ENCODE measurements around the gene PI16. TPM values are rescaled to one million over a fixed set of nuclear protein-coding genes. Genes with fewer than 3 reads are reported as not detected.
A peak's percentile ranks its signal among the peaks of the same experiment; 100 is the strongest.

PI16 gene
- total RNA-seq, 1 experiment from 2014 or later, result 0.07 TPM

DNA sequence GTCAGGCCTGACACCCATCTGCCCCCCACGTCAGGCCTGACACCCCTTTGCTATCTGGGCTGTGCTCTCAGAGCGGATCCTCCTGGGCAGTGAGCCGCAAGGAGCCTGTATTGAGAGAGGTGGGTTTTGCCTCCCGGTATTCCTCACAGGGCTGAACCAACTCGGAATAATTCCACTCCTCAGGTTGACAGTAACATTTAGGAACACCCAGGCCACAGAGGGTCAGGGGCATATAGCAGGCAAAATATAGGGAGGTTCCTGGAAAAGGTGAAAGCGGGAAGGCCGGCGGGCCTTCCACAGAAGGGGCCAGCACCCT is 44.1 kb downstream of the PI16 start:
- no peak overlapping the region for H3K27ac ChIP-seq (ENCODE audit: low read length)
- H3K4me1 ChIP-seq (ENCODE audit: low read length), result peaks cover 6% of the 10 kb centered on the region
- no peaks in the 10 kb centered on the region for H3K27me3 ChIP-seq (ENCODE audit: low read length)
- no peak for DNase-seq
- no peaks in the 10 kb centered on the region for H4K20me1 ChIP-seq (ENCODE audit: insufficient read depth, low read depth, low read length)
- H3K9me3 ChIP-seq (ENCODE audit: low read length), result no peaks in the 10 kb centered on the region
- no peaks in the 10 kb centered on the region for H3K9me2 ChIP-seq (replicated peaks; ENCODE audit: insufficient read depth, low read length)
- no peak overlapping the region for H3K4me2 ChIP-seq (ENCODE audit: low read depth, low read length, poor library complexity, severe bottlenecking)
- H3K36me3 ChIP-seq (ENCODE audit: insufficient read depth, low read length), result no peaks in the 10 kb centered on the region
- no peak overlapping the region for H2AFZ ChIP-seq (ENCODE audit: low read length)
- H3K4me3 ChIP-seq (ENCODE audit: low read length), result no peak overlapping the region
- H3K79me2 ChIP-seq (ENCODE audit: low read length), result no peaks in the 10 kb centered on the region
- H3K9ac ChIP-seq (ENCODE audit: low read length), result no peak overlapping the region

DNA sequence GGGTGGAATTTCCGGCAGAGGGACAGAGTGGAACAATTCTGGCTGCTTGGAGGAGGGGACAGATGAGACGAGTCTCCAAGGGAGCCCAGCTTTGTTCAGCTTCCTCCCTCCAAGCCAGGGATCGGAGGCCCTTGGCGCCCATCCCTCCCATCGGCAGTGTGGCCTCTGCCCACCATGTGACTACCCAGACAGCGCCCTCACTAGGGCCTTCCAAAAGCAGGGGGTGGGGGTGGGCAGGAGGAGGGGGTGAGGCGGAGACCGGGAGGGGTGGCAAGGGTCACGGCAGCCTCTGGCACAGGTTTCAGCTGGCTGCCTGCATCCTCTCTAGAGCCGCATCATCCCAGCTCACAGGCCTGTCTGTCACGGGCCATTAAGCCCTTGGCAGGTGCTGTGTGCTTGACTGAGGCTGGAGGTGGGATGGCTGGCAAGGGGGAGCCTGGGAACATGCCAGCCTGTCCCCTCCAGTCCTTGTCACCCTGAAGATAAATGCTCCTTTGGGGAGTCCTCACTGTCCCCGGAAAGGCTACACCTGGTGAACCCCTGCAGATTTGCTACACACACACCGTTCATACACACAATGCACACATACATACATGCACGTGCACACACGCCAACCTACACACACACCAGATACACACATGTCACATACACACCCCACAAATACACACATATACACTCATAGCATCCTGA is 44.7 kb downstream of the PI16 start:
- no peak for DNase-seq
- Histone ChIP-seq H3K9me3 (ENCODE audit: low read length) (no peaks in the 10 kb centered on the region), H3K9ac (ENCODE audit: low read length) (no peak overlapping the region)

DNA sequence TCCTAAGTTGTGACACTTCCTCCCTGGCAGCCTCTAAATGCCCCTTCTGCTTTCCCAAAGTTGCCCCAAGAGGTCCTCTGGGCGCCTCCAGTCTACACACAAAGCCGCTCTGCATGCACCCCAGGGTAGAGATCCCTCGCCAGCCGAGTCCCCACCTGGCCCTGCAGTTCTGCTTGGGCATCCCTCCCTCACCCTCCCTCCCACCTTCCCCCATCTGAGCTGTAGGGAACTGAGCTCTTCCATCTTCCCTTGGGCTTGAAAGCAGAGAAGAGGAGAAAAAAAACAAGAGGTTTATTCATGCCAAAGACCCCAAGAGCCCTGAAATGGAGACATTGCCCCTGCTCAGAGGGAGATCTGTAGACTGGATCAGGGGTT is 45.2 kb downstream of the PI16 start:
- Histone ChIP-seq H3K79me2 (ENCODE audit: low read length) (no peaks in the 10 kb centered on the region), H3K4me2 (ENCODE audit: low read depth, low read length, poor library complexity, severe bottlenecking) (no peak overlapping the region), H3K27ac (ENCODE audit: low read length) (no peak overlapping the region), H3K27me3 (ENCODE audit: low read length) (no peaks in the 10 kb centered on the region), H3K9me2 (replicated peaks; ENCODE audit: insufficient read depth, low read length) (no peaks in the 10 kb centered on the region), H3K4me1 (ENCODE audit: low read length) (peaks cover 17% of the 10 kb centered on the region), H3K9ac (ENCODE audit: low read length) (no peak overlapping the region), H3K36me3 (ENCODE audit: insufficient read depth, low read length) (no peaks in the 10 kb centered on the region), H3K9me3 (ENCODE audit: low read length) (no peaks in the 10 kb centered on the region), H4K20me1 (ENCODE audit: insufficient read depth, low read depth, low read length) (no peaks in the 10 kb centered on the region), H3K4me3 (ENCODE audit: low read length) (no peak overlapping the region), H2AFZ (ENCODE audit: low read length) (no peak overlapping the region)
- no peak for DNase-seq

More for the DNA sequence above, 44.7 kb downstream of the PI16 start:
- no peak overlapping the region for H3K27ac ChIP-seq (ENCODE audit: low read length)
- no peaks in the 10 kb centered on the region for H4K20me1 ChIP-seq (ENCODE audit: insufficient read depth, low read depth, low read length)
- no peak overlapping the region for H2AFZ ChIP-seq (ENCODE audit: low read length)
- H3K79me2 ChIP-seq (ENCODE audit: low read length), result no peaks in the 10 kb centered on the region
- no peak overlapping the region for H3K4me3 ChIP-seq (ENCODE audit: low read length)
- H3K4me1 ChIP-seq (ENCODE audit: low read length), result peaks cover 12% of the 10 kb centered on the region
- no peak overlapping the region for H3K4me2 ChIP-seq (ENCODE audit: low read depth, low read length, poor library complexity, severe bottlenecking)
- H3K9me2 ChIP-seq (replicated peaks; ENCODE audit: insufficient read depth, low read length), result no peaks in the 10 kb centered on the region
- no peaks in the 10 kb centered on the region for H3K27me3 ChIP-seq (ENCODE audit: low read length)
- H3K36me3 ChIP-seq (ENCODE audit: insufficient read depth, low read length), result no peaks in the 10 kb centered on the region

DNA sequence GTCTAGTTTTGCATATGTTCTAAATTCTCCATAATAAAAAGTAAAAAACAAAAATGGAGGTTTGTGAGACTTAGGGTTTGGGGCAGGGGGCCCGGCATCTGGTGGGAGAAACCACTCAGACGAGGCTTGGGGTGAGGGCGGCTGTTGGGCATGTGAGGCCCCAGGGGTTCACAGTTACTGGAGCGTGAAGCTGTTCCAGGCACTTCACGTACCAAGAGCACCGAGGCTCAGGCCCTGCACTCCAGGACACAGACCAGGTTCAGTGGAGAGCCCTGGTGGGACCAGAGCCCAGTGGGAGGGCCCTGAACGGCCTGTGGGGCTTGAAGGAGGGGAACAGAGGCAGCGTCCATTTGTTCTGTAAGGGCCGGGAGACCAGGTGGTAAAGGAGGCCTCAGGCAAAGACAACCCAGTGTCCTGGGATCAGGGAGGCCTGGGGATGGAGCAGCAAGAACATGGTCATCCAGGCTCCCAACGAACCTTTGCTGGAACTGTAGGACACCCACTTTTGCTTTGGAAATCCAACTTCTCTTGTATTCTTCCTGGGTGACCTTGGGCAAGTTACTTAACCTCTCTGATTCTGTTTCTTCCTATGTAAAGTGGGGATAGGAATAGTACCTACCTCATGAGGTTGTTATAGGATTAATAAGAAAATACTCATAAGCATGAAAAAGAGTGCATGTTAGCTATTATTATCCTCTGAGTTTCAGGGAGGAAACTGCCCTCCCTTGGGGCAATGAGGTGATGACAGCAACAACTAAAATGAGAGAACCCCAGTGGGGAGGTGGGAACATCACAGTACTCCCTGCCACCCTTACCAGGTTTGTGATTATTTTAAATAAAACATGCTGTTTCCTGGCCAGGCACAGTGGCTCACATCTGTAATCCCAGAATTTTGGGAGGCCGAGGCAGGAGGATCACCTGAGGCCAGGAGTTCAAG is 49.8 kb downstream of the PI16 start:
- Histone ChIP-seq H3K4me2 (ENCODE audit: low read depth, low read length, poor library complexity, severe bottlenecking) (peak overlapping the region; percentile 83), H3K9me2 (replicated peaks; ENCODE audit: insufficient read depth, low read length) (no peaks in the 10 kb centered on the region), H3K4me1 (ENCODE audit: low read length) (peaks cover 47% of the 10 kb centered on the region), H3K9ac (ENCODE audit: low read length) (peak overlapping the region; percentile 42), H3K36me3 (ENCODE audit: insufficient read depth, low read length) (no peaks in the 10 kb centered on the region), H2AFZ (ENCODE audit: low read length) (peak overlapping the region; percentile 37; the same call in 1 of the 2 replicates), H3K27me3 (ENCODE audit: low read length) (no peaks in the 10 kb centered on the region), H4K20me1 (ENCODE audit: insufficient read depth, low read depth, low read length) (no peaks in the 10 kb centered on the region), H3K9me3 (ENCODE audit: low read length) (no peaks in the 10 kb centered on the region), H3K79me2 (ENCODE audit: low read length) (0 out of 2 replicates have a peak, but pooled peaks cover 6% of the 10 kb centered on the region), H3K27ac (ENCODE audit: low read length) (peak overlapping the region; percentile 79), H3K4me3 (ENCODE audit: low read length) (peak overlapping the region; percentile 74; the same call in 1 of the 2 replicates)
- DNase-seq, result peak; percentile 73

DNA sequence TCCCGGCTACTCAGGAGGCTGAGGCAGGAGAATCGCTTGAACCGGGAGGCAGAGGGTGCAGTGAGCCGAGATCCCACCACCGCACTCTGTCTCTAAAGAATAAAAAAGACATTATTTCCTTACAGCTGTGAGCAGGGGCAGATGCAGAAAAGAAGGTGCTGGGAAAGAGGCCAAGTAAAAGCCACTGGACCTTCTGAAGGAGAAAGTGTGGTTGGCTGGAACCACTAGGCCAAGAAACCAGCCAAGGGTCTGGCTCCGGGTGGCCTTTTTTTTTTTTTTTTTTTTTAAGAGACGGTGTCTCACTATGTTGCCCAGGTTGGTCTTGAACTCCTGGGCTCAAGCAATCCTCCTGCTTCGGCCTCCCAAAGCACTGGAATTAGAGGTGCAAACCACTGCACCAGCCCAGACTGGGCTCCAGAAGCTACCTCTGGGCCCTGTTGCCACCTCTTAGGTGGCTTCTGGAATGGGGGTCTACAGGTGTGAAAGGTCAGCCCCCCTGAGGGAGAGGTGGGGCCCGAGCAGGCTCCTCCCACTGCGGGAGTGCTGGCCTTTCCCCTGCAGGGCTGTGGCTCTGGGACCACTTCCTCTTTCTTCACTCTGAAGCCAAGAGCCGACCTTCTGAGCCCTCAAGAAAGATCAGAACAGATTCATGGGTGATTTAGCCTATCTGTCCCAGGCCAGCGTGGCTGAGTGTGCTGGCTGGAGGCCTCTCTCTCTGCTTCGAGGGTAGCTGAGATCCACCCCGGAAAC is 50.7 kb downstream of the PI16 start, which contains the start of gene FGD2:
Gene FGD2, plus strand, starts transcription at position 595 of the 750 bp plus-strand sequence. CDS start 163 bp downstream, outside the sequence.
- H3K9me2 ChIP-seq (replicated peaks; ENCODE audit: insufficient read depth, low read length), result no peaks in the 10 kb centered on the region
- H3K9ac ChIP-seq (ENCODE audit: low read length), result peak within 1 kb of the TSS; percentile 70
- H3K4me3 ChIP-seq (ENCODE audit: low read length), result peak within 1 kb of the TSS; percentile 74
- no peaks in the 10 kb centered on the region for H3K27me3 ChIP-seq (ENCODE audit: low read length)
- peak within 1 kb of the TSS; percentile 13; the same call in 1 of the 2 replicates for H2AFZ ChIP-seq (ENCODE audit: low read length)
- no peaks in the 10 kb centered on the region for H3K36me3 ChIP-seq (ENCODE audit: insufficient read depth, low read length)
- H3K4me2 ChIP-seq (ENCODE audit: low read depth, low read length, poor library complexity, severe bottlenecking), result peak within 1 kb of the TSS; percentile 83
- DNase-seq, result peak; percentile 91
- H4K20me1 ChIP-seq (ENCODE audit: insufficient read depth, low read depth, low read length), result no peaks in the 10 kb centered on the region
- 0 out of 2 replicates have a peak, but pooled peaks cover 6% of the 10 kb centered on the region for H3K79me2 ChIP-seq (ENCODE audit: low read length)
- H3K9me3 ChIP-seq (ENCODE audit: low read length), result no peaks in the 10 kb centered on the region
- peak within 1 kb of the TSS; percentile 79 for H3K27ac ChIP-seq (ENCODE audit: low read length)
- H3K4me1 ChIP-seq (ENCODE audit: low read length), result peaks cover 47% of the 10 kb centered on the region

DNA sequence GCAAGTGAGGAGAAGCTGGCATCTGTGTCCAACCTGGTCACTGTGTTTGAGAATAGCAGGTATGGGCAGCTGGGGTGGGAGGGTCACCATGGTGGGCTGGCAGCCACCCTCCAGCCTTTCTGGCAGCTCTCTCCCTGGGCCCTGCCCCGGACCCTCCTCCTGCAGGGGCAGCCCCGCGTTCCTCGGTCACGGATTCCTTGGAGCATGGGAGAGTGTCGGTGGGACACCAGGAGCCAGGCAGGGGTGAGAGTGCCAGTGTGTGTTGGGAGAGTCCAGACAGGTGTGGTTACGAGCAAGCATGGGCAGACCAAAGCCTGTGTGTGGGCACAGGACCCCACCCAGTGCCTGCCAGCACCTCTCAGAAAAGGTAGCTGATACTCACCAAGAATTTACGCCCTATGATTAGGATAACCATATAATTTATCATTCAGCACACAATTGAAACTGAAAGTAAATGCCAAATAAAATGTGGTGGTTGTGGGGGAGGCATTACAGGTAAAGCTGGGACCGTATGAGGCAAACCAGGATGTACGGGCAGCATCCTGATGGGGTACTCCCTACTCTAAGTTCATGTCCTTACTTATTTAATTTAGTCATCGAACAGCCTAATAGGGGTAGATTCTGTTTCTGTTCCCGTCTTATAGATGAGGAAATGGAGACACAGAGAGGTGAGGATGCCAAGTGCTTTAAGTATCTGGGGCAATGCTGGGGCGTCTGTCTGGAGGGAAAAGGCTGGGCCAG is 51.5 kb downstream of the PI16 start:
- Histone ChIP-seq H3K9me3 (ENCODE audit: low read length) (no peaks in the 10 kb centered on the region), H3K4me1 (ENCODE audit: low read length) (peaks cover 47% of the 10 kb centered on the region), H4K20me1 (ENCODE audit: insufficient read depth, low read depth, low read length) (no peaks in the 10 kb centered on the region), H3K27me3 (ENCODE audit: low read length) (no peaks in the 10 kb centered on the region), H3K36me3 (ENCODE audit: insufficient read depth, low read length) (no peaks in the 10 kb centered on the region), H3K9me2 (replicated peaks; ENCODE audit: insufficient read depth, low read length) (no peaks in the 10 kb centered on the region), H3K4me2 (ENCODE audit: low read depth, low read length, poor library complexity, severe bottlenecking) (peak overlapping the region; percentile 83), H3K9ac (ENCODE audit: low read length) (peak overlapping the region; percentile 70), H3K4me3 (ENCODE audit: low read length) (peak overlapping the region; percentile 74), H3K79me2 (ENCODE audit: low read length) (0 out of 2 replicates have a peak, but pooled peaks cover 6% of the 10 kb centered on the region), H3K27ac (ENCODE audit: low read length) (peak overlapping the region; percentile 79), H2AFZ (ENCODE audit: low read length) (peak overlapping the region; percentile 13; the same call in 1 of the 2 replicates)
- DNase-seq, result no peak

DNA sequence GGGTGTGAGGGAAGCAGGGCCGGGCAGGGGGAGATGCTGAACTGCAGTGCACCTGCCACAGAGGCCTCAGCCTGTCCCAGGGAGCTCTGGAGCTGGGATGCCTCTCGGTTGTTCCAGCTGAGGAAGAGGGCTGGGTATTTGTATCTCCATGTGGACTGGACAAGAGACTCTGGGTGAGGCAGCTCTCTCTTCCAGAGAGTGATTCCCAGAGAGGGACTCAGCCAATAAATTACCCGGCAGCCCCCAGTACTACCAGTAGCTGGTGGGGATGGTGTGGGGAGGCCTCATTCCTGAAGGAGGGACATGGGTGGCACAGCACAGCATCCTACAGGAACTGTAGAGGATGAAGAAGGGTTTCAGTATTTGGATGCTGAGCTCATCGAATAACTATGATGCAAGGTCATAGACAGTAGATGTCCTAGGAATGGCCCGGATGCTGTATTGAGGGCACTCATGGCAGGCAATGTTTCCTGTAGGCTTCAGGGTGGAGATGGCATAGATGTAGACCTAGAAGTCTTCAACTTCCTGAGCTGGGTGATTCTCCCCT is 52.3 kb downstream of the PI16 start:
- Histone ChIP-seq H3K9me3 (ENCODE audit: low read length) (no peaks in the 10 kb centered on the region), H3K36me3 (ENCODE audit: insufficient read depth, low read length) (no peaks in the 10 kb centered on the region), H3K27ac (ENCODE audit: low read length) (peak overlapping the region; percentile 79), H3K4me3 (ENCODE audit: low read length) (peak overlapping the region; percentile 74), H3K79me2 (ENCODE audit: low read length) (0 out of 2 replicates have a peak, but pooled peaks cover 6% of the 10 kb centered on the region), H3K4me2 (ENCODE audit: low read depth, low read length, poor library complexity, severe bottlenecking) (peak overlapping the region; percentile 83), H3K4me1 (ENCODE audit: low read length) (peaks cover 47% of the 10 kb centered on the region), H4K20me1 (ENCODE audit: insufficient read depth, low read depth, low read length) (no peaks in the 10 kb centered on the region), H3K27me3 (ENCODE audit: low read length) (no peaks in the 10 kb centered on the region), H3K9ac (ENCODE audit: low read length) (peak overlapping the region; percentile 70), H3K9me2 (replicated peaks; ENCODE audit: insufficient read depth, low read length) (no peaks in the 10 kb centered on the region), H2AFZ (ENCODE audit: low read length) (no peak overlapping the region)
- DNase-seq, result no peak

All from Karpas-422 (cell line).